ENCODE results near the gene IRAK4.

- TF ChIP-seq CTCF (IDR thresholded peaks at IDR 0.05; ENCODE audit: extremely low read depth in 1 of 2, insufficient read depth in 1 of 2, low read depth in 1 of 2, low read length in 2 of 2) (no peak), GATA2 (IDR thresholded peaks at IDR 0.05; ENCODE audit: insufficient read depth, insufficient read length, low read depth, low read length) (no peak), MAX (IDR thresholded peaks at IDR 0.05; ENCODE audit: insufficient read depth, insufficient read length) (no peak), POLR2A (IDR thresholded peaks at IDR 0.05; ENCODE audit: low read depth, low read length) (no peak), EZH2 (IDR thresholded peaks at IDR 0.05; ENCODE audit: borderline replicate concordance, low read depth, low read length, severe bottlenecking) (no peak), POLR2AphosphoS5 (IDR thresholded peaks at IDR 0.05; ENCODE audit: insufficient read depth, low read depth, low read length) (no peak), MYC (IDR thresholded peaks at IDR 0.05; ENCODE audit: low read depth, low read length) (no peak), JUN (IDR thresholded peaks at IDR 0.05; ENCODE audit: borderline replicate concordance, insufficient read depth, insufficient read length, low read depth) (no peak), FOS (IDR thresholded peaks at IDR 0.05; ENCODE audit: borderline replicate concordance, insufficient read depth, low read length) (no peak)
Observed at GRCh38 chr12:43736927-43737440, 21.8 kb upstream of the IRAK4 start.
